GM12878 (cell line): ENCODE data around the gene INHBC.

ENCODE experiments used
- EP300 ChIP-seq, 2 experiments: fragments of 150-350 bp in 1 of 2; IDR thresholded peaks; 2 replicates each; pipeline ENCODE4 v1.6.1; 2011 to 2012; ENCODE audit warnings: low read depth in 2 of 2, low read length in 2 of 2, borderline replicate concordance in 1 of 2, improper control_type of control experiment in 1 of 2, inconsistent platforms in 1 of 2; ENCODE audit not compliant: control insufficient read depth in 1 of 2
- JUND ChIP-seq: IDR thresholded peaks from 2 replicates; pipeline ENCODE4 v1.6.1; 2012; ENCODE audit warnings: low read depth, mild to moderate bottlenecking, low read length, improper control_type of control experiment, moderate library complexity

DNA sequence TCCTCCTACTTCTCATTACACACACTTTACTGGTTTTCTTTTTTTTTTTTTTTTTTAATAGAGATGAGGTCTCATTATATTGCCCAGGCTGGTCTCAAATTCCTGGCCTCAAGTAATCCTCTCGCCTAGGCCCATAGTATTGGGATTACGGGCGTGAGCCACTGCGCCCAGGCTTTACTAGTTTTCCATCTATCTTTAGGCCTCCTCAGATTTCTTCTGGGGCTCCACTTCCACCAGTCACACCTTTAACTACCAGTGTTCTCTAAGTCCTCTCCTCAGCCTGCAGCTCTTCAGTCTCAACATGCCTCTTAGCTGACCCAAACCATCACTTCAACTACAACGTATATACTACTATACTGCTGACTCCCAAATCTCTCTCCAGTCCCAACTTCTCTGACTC, 14.1 kb upstream of the INHBC start:
- TF ChIP-seq EP300 (IDR thresholded peaks at IDR 0.05; ENCODE audit: borderline replicate concordance in 1 of 2, control insufficient read depth in 1 of 2, low read depth in 2 of 2, low read length in 2 of 2) (no peak), JUND (no peak)
